Measurements from ENCODE around the gene SMPX.

The SMPX gene

DNA sequence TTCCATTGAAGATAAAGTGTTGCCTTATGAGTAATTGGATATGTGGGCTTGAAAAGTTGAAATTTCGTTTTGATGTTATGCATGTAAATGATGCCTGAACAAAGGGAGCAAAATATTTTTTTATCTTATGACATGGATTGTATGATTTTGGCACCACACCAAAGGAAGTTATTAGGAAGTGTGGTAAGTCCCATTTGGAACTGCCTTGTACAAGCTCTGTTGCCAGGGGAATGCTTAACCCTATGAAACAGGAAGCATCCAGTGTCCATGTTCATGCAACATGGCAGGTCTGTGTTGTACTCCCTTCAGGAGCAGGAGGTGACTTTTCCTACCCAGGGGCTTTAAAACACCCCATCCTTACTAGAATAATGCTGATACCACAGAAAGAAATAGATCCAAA is 13.2 kb downstream of the SMPX start:
- in situ Hi-C loops (cut with MboI; ENCODE audit: low sequenced_read_pairs), result no loop called here

DNA sequence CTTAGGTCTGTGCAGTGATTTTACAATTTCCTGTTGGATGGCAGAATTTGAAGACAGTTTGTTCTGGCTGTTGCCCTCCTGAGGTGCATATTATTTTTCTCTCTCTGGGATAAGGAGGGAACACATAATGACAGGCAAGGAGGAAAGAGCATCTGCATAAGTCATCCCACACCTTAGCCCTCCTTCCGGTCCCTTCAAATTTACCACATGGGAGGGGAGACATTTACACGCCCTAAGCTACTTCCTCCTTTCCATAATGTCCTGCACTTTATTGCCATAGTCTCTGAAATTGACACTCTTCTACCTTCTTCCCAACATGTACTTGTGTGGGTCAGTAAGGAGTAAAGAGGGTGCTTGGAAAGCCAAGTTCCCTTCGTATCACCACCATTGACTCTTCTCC is 13.9 kb downstream of the SMPX start:
- in situ Hi-C loops (cut with MboI; ENCODE audit: low sequenced_read_pairs), result no loop called here

DNA sequence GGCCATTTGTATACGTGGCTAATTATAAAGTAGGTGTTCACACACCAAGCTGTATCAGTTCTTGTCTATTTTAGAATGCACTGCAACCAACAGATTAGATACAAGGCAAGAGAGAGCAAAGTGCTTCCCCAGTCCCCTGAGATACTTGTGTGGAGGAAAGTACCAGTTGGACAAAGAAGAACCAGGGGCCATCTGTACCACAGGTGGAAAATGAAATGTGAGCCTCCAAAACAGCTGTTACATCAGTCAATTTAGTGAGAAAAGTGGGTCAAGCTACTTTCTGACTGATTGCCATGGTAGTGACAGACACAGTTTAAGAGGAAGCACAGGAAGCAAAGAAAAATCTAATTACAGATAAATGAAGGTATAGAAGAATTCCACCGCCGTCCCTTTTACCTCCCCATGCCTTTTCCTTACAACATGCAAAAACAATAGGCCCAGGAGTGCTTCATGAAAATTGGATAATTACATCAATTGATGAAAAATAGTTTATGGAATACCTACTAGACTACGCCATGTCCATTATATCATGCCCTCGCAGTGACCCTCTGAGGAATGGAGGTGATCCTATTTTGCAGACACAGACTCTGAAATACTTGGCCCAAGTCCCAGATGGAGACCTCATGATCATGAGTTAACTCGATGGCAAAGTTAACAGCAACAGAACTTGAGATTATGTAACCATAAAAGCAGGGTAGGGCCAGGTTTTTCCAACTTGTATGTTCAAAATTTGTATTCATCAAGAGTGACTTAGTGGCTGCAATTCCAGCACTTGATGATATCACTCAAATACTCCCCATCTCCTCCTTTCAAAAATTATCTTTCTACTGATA is 15.8 kb downstream of the SMPX start:
- in situ Hi-C loops (cut with MboI; ENCODE audit: low sequenced_read_pairs), result no loop called here

DNA sequence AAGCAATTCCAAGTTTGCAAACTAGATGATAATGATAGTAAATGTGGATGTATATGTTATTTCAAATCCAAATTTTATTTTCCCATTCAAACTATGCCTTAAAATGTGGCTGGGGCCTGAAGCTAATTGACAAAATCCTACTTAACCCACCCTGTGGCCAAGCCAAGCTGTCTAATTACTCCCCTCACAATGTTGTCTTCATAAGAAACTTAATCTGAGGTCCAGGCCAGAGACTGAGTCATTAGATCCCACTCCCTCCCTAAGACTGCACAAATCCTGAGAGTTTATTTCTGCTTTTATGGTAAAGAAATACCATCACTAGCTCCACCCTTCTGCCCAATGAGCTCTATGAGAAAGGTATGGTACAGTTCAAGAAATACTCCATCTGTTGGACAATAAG is 16.6 kb downstream of the SMPX start:
- in situ Hi-C loops (cut with MboI; ENCODE audit: low sequenced_read_pairs), result no loop called here

DNA sequence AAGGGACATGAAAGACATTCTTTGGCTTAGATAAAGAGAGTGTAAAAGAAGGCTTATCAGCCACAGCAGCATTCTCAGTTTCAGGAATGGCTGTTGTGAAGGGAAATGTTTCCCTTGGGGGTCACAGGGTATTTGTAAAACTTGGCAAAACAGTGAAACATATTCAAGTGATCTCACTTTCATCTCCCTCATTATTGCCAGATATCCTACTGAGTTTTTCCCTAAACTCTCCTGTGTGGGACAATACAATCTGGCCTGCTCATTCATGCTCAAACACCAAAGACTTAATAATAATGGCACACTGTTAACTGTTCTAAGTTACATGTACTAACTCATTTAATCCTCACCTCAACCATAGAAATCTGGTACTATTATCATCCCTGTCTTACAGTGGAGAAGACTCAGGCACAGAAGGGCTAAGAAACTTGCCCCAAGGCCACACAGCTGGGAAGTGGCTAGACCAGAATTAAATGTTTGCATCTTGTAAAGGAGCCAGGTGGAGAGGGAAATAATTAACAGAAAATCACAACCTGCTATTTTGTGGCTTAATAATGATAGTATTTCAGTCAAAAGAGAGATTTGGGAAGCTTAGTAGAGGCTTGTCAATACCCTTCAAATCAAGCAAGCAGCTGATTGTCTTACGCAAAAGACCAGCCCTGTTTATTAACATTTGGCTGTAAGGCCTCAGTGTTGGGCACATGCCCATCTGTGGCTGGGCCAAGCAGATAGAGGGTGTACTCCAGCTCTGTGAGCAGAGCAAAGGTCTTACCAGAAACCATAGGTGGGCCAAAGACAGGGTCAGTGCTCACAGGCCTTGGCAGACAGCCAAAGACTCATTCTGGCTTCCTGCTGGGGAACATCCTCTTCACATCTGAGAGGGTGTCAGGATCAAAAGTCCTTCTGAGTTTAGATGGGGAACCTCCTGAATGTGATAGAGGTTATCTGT is 17.3 kb downstream of the SMPX start:
- in situ Hi-C loops (cut with MboI; ENCODE audit: low sequenced_read_pairs), result no loop called here

DNA sequence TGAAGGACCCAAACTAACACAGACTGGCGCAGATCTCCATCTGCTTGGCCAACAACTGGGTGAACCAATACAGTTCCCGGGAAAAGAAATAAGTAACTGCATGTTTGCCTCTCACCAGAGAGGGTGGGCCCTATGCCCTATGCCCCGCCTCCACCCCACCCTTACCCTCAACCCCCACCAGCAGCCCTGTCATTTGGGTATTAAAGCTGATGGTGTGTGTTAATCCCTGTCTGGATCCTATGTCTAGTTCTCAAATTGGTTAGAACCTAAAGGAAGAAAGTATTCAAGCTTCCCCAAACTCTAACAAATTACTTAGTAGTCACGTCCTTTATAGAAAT is 19.0 kb downstream of the SMPX start:
- in situ Hi-C loops (cut with MboI; ENCODE audit: low sequenced_read_pairs), result no loop called here

DNA sequence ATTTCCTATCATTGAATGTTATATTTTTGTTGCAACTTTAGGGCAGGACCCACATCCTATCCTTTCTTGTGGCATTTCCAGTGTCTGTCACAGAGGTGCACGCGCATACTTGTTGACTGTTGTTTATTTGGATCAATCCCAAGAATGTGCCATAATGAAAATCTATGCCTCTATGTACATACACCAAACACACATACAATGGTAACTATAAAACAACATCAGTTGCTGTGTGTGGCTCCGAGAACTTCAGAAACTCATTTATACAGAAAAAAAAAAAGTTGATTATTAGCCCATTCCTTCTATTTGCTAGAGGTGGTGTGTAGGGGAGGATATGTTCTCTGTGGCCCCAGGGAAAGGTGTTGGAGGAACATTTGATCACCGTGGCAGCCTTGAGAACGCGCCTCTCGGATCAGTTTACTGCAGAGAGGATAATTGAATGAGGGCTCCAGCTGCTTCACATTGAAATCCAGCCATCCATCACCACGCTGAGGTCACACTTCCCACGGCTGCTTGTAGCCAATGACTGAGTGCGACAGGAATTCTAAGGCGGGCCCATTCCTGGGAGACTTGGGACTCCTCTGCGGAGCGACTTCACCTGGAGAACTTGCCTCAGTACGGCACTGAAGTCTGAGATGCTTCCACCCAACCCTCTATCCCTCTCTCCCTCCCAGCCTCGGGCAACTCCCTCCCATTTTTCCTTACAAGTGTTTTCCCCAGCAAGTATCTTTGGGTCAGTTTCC is 19.5 kb downstream of the SMPX start:
- in situ Hi-C loops (cut with MboI; ENCODE audit: low sequenced_read_pairs), result no loop called here

DNA sequence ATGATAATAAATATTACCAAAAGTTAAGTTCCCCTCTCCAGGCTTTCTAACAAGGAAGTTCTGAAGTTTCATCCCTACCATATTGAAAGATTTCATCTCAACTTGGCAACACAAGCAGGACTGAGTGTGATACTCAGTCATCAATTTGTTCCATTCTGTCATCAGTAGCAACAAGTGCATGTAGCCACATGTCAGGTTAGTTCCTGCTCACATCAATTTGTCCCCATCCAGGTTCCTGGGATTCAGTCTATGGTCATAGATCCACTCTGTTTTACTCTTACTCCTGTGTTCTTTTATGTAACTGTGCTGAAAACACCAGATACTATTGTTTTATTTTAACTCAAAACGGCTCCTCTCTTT is 22.2 kb downstream of the SMPX start:
- in situ Hi-C loops (cut with MboI; ENCODE audit: low sequenced_read_pairs), result no loop called here

DNA sequence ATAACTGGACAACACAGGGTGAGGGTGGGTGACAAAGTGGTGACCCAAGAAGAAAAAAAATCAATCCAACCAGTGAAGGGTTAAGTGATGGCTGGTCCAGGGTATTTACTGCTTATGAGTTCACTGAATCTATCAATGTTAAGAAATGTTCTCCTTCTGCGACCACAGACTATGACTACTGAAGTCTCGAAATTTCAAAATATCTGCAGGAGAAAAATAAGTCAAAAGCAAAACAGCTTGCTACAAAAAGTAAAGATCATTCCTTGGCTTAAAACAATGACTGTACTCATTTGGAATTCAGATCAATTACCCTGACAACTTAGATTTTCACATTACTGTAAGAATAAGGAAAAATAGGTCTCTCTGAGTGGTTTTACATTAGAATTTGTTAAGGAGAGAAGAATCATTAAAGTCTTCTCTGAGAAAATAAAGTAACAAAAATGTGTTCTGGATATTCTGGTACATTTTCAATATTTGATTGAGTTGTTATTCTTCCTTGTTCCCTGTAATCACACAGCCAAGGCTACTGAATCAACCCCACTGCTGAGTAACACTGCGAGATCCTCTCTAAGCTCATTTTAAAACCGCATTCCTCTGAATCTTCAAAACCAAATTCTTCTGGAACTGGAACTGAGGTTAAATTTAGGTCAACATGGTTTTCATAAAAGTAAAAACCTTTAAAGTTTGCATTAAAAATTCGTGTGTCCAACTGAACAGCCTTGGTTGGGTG is 22.7 kb downstream of the SMPX start:
- in situ Hi-C loops (cut with MboI; ENCODE audit: low sequenced_read_pairs), result no loop called here

DNA sequence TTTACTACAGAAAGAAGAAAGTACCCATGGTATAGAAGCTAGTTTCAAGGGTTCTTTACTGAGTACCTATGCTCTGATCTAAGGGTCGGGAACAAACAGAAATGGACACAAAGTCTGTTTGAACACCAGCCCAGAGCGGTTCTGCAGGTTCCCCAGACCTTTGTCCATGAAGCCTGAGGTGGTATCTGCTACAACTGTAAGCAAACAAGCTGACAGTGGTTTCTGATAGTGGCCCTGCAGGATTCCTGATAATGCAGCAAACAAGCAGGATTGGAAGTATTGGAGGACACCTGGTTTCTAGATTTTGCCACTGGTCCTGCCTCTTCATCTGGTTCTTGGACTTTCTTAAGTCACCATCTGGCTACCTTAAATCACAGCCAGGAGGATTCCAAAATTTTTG is 23.7 kb downstream of the SMPX start:
- in situ Hi-C loops (cut with MboI; ENCODE audit: low sequenced_read_pairs), result no loop called here

DNA sequence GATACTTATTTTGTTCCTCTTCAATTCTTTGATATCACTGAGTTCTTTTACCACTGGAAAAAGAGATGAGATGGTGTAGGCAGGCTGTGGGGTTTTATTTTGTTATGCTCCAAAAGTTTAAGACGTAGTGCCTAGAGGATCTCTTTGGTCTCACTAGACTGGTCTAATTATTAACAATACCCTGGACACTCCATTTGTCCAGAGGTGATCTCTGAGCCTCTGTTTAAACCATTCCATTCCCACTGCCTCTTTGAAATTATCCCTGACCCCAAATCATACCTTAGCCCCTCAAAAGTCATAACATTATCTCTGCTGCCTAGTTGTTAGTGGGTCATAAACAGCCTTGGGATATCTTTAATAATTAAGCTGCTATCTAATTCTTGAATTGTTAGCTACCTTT is 24.2 kb downstream of the SMPX start:
- in situ Hi-C loops (cut with MboI; ENCODE audit: low sequenced_read_pairs), result no loop called here

DNA sequence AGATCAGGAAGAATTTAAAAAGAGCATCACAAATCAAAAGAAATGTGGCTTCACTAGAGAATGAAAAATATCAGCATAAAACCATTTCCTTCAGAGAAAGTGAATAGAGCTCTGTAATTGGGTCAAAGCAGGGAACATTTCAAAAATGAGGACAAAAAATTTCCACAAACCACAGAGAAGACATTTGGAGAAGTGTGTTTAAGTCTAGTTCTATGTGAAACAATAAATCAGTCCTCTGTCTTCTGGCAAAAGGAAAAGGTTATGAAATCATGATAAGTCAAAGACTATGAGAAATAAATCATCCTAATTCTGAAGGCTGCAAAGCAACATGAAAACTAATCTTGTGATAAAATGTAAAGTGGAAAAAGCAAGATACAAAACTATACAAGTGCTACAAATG is 27.9 kb downstream of the SMPX start:
- in situ Hi-C loops (cut with MboI; ENCODE audit: low sequenced_read_pairs), result no loop called here

DNA sequence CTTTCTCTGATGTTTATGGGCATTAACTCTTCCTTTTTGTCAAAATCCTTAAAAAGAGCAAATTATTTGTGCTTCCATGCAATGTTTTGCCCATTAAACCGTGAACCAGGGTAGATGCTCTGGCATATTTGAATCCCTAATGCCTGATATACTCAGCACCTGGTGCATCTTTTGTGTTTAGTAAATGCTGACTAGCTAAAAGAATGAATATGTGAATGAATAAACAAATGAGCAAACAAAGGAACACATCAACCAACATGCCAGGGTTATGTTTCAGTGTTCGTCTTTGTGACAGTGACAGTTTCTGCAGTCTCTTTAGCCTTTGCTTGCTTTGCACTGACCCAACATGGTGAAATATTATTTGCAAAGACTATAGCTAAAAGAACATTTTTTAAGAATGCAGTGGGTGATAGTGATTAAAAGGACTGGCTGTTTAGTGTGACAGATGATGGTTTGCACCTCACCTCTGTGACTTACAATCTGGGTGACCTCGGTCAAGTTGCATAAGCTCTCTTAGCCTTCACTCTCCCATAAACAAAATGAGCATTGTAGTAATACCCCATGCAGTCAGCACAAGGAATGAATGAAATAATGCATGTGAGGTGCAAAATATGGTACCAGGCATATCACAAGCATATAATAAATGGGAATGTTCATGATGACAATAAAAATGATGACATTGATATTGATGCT is 29.5 kb downstream of the SMPX start:
- in situ Hi-C loops (cut with MboI; ENCODE audit: low sequenced_read_pairs), result no loop called here

DNA sequence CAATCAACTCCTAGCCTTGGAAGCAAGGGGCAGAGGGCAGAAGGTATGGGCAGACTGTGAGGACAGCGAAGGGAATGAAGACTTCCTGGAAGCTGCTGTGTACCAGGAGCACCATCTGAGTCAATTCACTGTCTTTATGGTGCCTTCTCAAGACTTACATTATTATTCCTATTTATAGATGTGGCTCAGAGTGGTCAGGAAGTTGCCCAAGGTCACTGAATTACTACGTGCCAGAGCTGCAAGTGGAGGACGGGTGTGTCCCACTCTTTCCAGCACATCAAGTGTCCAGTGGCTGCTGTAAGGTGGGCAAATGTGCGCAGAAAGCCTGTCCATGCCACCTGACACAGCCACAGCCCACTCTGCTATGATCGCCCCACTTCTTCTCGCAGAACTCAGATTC is 32.0 kb downstream of the SMPX start:
- in situ Hi-C loops (cut with MboI; ENCODE audit: low sequenced_read_pairs), result no loop called here

DNA sequence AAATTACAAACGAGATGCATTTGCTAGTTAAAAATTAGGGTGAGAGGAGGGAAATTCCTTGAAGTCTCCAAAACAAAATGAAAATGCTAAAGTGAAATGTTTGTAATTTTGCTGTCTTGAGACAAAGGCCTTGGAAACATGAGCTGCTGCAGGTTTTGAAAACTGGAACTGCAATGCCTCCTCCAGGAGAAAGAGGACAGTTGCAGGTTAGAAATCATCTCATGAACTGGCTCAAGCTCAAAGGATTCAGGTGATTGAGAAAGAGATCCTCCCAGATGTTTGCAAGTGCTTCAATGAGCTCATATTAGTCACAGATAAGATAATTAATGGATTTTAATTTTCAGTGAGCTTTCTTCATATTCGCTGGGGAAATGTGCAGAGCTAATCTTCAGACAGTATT is 32.4 kb downstream of the SMPX start:
- in situ Hi-C loops (cut with MboI; ENCODE audit: low sequenced_read_pairs), result no loop called here

DNA sequence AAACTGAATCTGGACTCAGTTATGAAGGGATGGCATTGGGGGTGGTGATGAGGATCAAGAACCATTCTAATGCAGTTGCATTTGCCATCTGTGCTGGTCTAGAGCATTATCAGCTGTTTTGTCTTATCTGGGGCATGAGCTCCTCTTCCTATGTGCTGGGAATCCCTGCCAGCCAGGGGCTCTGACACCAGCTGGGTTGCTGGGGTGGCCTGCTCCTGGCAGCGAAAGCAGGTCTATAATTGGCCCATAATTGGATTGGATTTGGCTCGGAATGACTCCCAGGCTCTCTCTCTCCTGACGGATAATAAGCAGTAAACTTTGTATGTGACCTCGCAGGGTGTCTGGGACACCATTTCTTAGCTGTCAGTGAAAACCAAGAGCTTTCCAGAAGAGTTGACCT is 34.1 kb downstream of the SMPX start:
- in situ Hi-C loops (cut with MboI; ENCODE audit: low sequenced_read_pairs), result no loop called here

DNA sequence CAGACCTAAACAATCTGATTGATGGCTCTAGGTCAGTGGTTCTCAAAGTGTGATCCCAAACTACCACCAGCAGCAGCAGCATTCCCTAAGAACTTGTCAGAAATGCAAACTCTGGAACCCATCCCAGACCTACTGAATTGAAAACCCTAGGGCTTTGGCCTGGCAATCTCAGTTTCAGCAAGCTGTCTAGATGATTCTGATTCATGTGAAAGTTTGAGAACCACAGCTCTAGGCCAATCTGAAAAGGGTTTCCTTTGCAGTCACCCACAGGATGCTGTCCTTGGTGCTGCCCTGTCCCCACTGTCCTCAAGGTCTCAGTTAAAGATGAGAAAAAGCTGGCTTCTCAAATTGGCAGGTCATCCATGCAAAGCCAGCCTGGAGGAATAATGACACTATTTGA is 34.8 kb downstream of the SMPX start:
- in situ Hi-C loops (cut with MboI; ENCODE audit: low sequenced_read_pairs), result no loop called here

DNA sequence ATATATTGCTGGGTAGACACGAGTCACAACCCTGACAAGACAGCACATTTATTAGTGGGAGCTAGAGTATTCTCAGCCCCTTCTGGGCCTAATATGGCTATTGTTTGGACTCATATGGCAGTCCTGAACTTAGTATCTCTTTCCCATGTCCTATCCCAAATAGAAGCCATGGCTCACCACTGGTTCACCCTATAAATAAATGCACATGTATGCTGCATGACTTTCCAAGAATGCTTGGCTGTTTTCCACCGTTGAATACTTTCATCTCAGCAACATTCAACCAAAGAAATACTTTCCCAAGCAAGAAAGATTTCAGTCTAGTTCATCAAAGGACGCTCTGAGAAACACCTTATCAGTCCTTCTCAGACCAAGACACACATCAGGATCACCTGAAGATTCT is 36.7 kb downstream of the SMPX start:
- in situ Hi-C loops (cut with MboI; ENCODE audit: low sequenced_read_pairs), result no loop called here

DNA sequence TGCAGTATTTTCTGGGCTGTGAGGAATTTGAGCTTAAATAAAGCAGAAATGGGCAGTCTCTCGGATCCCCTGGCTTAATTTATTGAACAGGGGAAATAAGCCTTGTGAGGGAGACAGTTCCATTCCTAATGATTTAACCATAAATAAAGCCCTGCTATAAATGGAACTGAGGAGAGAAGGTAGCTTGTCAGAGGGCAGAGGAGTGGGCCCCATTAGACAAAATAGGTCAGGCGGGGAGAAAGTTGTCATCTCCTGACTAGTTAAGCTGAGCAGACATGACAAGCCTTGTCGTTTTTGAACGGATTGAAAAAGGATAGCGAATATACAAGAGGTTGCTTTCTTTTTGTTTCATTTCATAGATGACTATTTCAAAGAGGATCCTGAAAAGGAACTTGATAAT is 39.3 kb downstream of the SMPX start:
- in situ Hi-C loops (cut with MboI; ENCODE audit: low sequenced_read_pairs), result no loop called here

DNA sequence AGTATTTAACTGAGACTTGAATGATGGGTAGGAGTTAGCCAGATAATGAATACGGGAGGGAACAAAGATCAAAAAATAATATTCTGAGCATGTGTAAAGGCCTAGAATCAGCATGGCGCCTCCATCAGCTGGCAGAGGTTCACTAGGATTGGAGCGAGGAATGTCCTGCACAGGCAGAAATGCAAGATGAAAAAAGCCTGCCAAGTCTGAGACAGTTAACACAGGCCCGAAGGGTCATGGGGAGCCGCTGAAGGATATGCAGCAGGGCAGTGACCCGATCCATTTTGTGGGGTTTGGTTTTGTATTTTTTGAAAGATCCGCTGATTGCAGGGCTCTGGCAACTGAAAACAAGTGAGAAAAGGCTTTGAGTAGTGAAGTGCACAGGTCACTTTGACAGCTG is 40.1 kb downstream of the SMPX start:
- in situ Hi-C loops (cut with MboI; ENCODE audit: low sequenced_read_pairs), result no loop called here

Measured in HL-60/S4 (cell line).